Natural killer cell (primary cell): ENCODE measurements around the gene GNAI2. TPM values are rescaled to one million over a fixed set of nuclear protein-coding genes. Genes with fewer than 3 reads are reported as not detected.

Experiments
- ATAC-seq, 3 donors: fragments of 150-1000 bp in 2 of 3; fragments of 200-7000 bp in 1 of 3; cut with Tn5 transposase; 1 replicate in 1 of 3; 2 replicates in 2 of 3; pipeline ENCODE4 v1.10.0; 2021; ENCODE audit warnings: mild to moderate bottlenecking in 2 of 3, moderate library complexity in 2 of 3
- DNase-seq, 2 donors: peaks; one replicate each; pipeline versions ENCODE4 v3.0.0 to v3.0.0-alpha.2; 2013 to 2021; ENCODE audit warnings: mixed read lengths in 1 of 2
- H3K27ac ChIP-seq: one replicate; pipeline ENCODE4 v1.5.1; 2013; ENCODE audit warnings: mild to moderate bottlenecking, low read length
- H3K27me3 ChIP-seq: one replicate; pipeline ENCODE4 v1.6.1; 2013; ENCODE audit warnings: low read length; ENCODE audit not compliant: control insufficient read depth, insufficient read depth
- H3K36me3 ChIP-seq: one replicate; pipeline ENCODE4 v1.6.1; 2013; ENCODE audit warnings: low read length; ENCODE audit not compliant: control insufficient read depth, insufficient read depth
- H3K4me1 ChIP-seq: one replicate; pipeline ENCODE4 v1.6.1; 2013; ENCODE audit warnings: low read length; ENCODE audit not compliant: control insufficient read depth, insufficient read depth
- H3K4me3 ChIP-seq: one replicate; pipeline ENCODE4 v1.5.1; 2013; ENCODE audit warnings: low read length
- H3K9me3 ChIP-seq: one replicate; pipeline ENCODE4 v1.6.1; 2013; ENCODE audit warnings: low read length; ENCODE audit not compliant: control insufficient read depth, insufficient read depth
- H3K27ac Mint-ChIP-seq, 2 donors: one replicate each; pipeline ENCODE4 v1.8.0; 2022; ENCODE audit warnings: mild to moderate bottlenecking in 2 of 2, mixed read lengths in 2 of 2, moderate library complexity in 1 of 2
- H3K27me3 Mint-ChIP-seq, 2 donors: one replicate each; pipeline ENCODE4 v1.8.0; 2022; ENCODE audit warnings: low read depth in 2 of 2, mixed read lengths in 2 of 2
- H3K36me3 Mint-ChIP-seq: one replicate; pipeline ENCODE4 v1.8.0; 2022; ENCODE audit warnings: mixed read lengths
- H3K4me1 Mint-ChIP-seq, 2 donors: one replicate each; pipeline ENCODE4 v1.8.0; 2022; ENCODE audit warnings: mixed read lengths in 2 of 2
- H3K4me3 Mint-ChIP-seq: one replicate; pipeline ENCODE4 v1.8.0; 2022; ENCODE audit warnings: mild to moderate bottlenecking, moderate library complexity, mixed read lengths
- H3K9me3 Mint-ChIP-seq, 2 donors: one replicate each; pipeline ENCODE4 v1.8.0; 2022; ENCODE audit warnings: mixed read lengths in 2 of 2
- CTCF ChIP-seq: fragments of 200-600 bp; IDR thresholded peaks from one replicate; pipeline ENCODE4 v1.8.0; 2022; ENCODE audit warnings: antibody characterized with exemption
- whole genome bisulfite sequencing: methylation state at CpG from one replicate; pipeline ENCODE4 v1.1.7; 2013; ENCODE audit warnings: missing lambda C conversion rate; ENCODE audit not compliant: insufficient coverage; 5-methylcytosine and 5-hydroxymethylcytosine counted together
- intact Hi-C: fragments of 100-400 bp; cut with micrococcal nuclease; formaldehyde crosslinking; loops from one replicate; pipeline ENCODE4 v1.14.2; 2022
- total RNA-seq, 4 donors: library from RNA; stranded (reverse); fragments of 120-200 nt in 1 of 4; gene quantifications; one replicate each; pipeline versions ENCODE4 v1.2.3 to v1.2.4, GENCODE V29; 2013 to 2022

The GNAI2 gene
- total RNA-seq, 3 donors from 2014 or later (not counting 1 experiment from before 2014, with no cell fraction given): 428 to 467 (median 447) TPM

- H3K4me3 ChIP-seq: no peak overlapping the region
- DNase-seq (no peak), ATAC-seq (no peak)
- H3K4me1 ChIP-seq: peaks cover 6% of the 10 kb centered on the region
- peaks cover 6% of the 10 kb centered on the region for H3K27me3 ChIP-seq
- H3K4me1 Mint-ChIP-seq: peaks cover 6 to 12% of the 10 kb centered on the region in 2 donors
- no peak overlapping the region for H3K4me3 Mint-ChIP-seq
- no peaks in the 10 kb centered on the region for H3K36me3 ChIP-seq
- H3K9me3 Mint-ChIP-seq: no peaks in the 10 kb centered on the region
- no peaks in the 10 kb centered on the region for H3K36me3 Mint-ChIP-seq
- no peak for TF ChIP-seq CTCF
- H3K27ac ChIP-seq: no peak overlapping the region
- H3K27me3 Mint-ChIP-seq: peaks cover 6 to 11% of the 10 kb centered on the region in 2 donors
- intact Hi-C loops: no loop called here
- WGBS: 74% methylated on average over 3 of the region's 3 CpGs
- H3K9me3 ChIP-seq: no peaks in the 10 kb centered on the region
- H3K27ac Mint-ChIP-seq: no peak overlapping the region
Observed at GRCh38 chr3:50268276-50268675, 32.3 kb downstream of the GNAI2 start.

GRCh38 chr3:50268703-50269451 lies 32.9 kb downstream of the GNAI2 start, which contains the start of gene SEMA3B:
Gene SEMA3B (plus strand): TSS chr3:50269147. CDS start chr3:50269241, 94 bp downstream.
- Histone ChIP-seq H3K4me3 (no peak within 1 kb of the TSS), H3K4me1 (peaks cover 11% of the 10 kb centered on the region), H3K9me3 (no peaks in the 10 kb centered on the region), H3K27ac (no peak within 1 kb of the TSS), H3K36me3 (no peaks in the 10 kb centered on the region), H3K27me3 (peaks cover 12% of the 10 kb centered on the region)
- ATAC-seq: no peak
- WGBS: 88% methylated on average over 21 of the region's 21 CpGs
- peaks cover 6 to 12% of the 10 kb centered on the region in 2 donors for H3K4me1 Mint-ChIP-seq
- intact Hi-C loops: no loop called here
- no peaks in the 10 kb centered on the region for H3K9me3 Mint-ChIP-seq
- H3K4me3 Mint-ChIP-seq: no peak within 1 kb of the TSS
- TF ChIP-seq CTCF: no peak
- no peak within 1 kb of the TSS for H3K27ac Mint-ChIP-seq
- no peaks in the 10 kb centered on the region for H3K36me3 Mint-ChIP-seq
- peaks cover 6 to 12% of the 10 kb centered on the region in 2 donors for H3K27me3 Mint-ChIP-seq
- no peak for DNase-seq

GRCh38 chr3:50269460-50269859 lies 33.5 kb downstream of the GNAI2 start:
- Histone ChIP-seq H3K4me3 (no peak overlapping the region), H3K36me3 (no peaks in the 10 kb centered on the region), H3K4me1 (peaks cover 17% of the 10 kb centered on the region), H3K27me3 (peaks cover 18% of the 10 kb centered on the region), H3K27ac (no peak overlapping the region), H3K9me3 (no peaks in the 10 kb centered on the region)
- peaks cover 9 to 18% of the 10 kb centered on the region in 2 donors for H3K4me1 Mint-ChIP-seq
- ATAC-seq (no peak), DNase-seq (no peak)
- no peaks in the 10 kb centered on the region for H3K36me3 Mint-ChIP-seq
- H3K9me3 Mint-ChIP-seq: no peaks in the 10 kb centered on the region
- TF ChIP-seq CTCF: no peak
- H3K4me3 Mint-ChIP-seq: no peak overlapping the region
- peaks cover 11 to 16% of the 10 kb centered on the region in 2 donors for H3K27me3 Mint-ChIP-seq
- 82% methylated on average over 4 of the region's 4 CpGs for WGBS
- intact Hi-C loops: no loop called here
- H3K27ac Mint-ChIP-seq: no peak overlapping the region
